HG02938 (cell line): ENCODE measurements around the gene FRS3.
"Not testable (repeated sequence)": the region's sequence is repeated elsewhere in the genome, so short reads cannot be mapped to it uniquely, and the experiment has no call there.

Experiments used
- ATAC-seq: cut with Tn5 transposase; IDR thresholded peaks from one replicate; pipeline ENCODE4 v1.9.1; 2021; ENCODE audit warnings: mild to moderate bottlenecking, moderate library complexity; ENCODE audit not compliant: unreplicated experiment

The FRS3 gene

GRCh38 chr6:41770381-41771057 is 9.2 kb downstream of the FRS3 start:
- ATAC-seq = no peak

- no peak for ATAC-seq
Observed at GRCh38 chr6:41769376-41769775, 10.3 kb downstream of the FRS3 start.

GRCh38 chr6:41768545-41769308 is 11.0 kb downstream of the FRS3 start:
- ATAC-seq = no peak

GRCh38 chr6:41767112-41767833 is 12.4 kb downstream of the FRS3 start:
- no peak for ATAC-seq

GRCh38 chr6:41766043-41766664 is 13.5 kb downstream of the FRS3 start:
- not testable (repeated sequence) for ATAC-seq

DNA sequence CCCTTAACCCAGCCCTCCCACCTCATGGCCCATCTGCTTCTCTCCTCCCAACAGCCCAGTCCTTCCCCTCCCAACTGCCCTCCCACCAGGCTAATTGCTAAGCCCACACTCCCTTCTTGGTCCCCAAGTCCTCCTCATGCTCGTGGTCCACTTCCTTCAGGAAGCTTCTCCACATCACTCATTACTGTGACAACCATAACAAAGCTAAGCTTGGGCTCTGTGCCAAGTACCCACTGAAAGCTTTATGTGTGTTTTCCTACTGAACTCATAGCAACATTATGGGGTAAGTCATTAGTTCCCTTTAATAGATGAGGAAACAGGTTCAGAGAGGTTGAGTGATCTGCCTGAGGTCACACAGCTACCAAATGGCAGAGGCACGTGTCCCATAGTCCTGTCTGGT is 16.2 kb downstream of the FRS3 start:
- no peak for ATAC-seq

DNA sequence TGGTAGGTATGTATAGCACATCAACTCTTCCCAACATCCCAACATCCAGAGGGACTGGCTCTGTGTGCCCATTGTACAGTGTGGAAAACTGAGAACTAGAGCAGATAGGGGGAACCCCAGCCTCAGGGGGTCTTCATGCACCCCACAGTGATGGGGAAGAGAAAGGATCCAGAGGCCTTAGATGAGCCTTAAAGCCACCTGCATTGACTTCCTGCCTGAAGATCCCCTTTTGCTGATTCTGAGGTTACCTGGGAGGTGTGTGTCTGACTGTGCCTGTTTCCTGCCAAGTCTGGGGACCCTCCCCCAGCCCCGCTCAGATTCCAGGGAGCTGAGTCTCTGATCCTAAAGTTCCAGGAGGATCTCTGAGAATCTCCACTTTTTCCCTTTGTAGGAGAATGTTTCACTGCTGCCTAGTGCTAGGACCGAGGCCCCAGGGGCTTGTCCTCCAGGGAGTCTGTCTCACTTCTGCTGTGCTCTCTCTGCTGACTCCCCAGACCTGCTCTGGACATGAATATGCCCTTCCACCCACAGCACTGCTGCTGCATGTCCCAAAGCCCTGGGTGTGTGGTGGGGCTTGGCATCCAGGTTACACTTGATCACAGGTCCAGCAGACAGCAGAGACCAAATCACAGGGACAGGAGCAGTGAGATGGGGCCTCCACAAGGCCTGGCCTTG is 19.7 kb downstream of the FRS3 start:
- no peak for ATAC-seq

- no peak for ATAC-seq
Observed at GRCh38 chr6:41759106-41759904, 20.4 kb downstream of the FRS3 start.

DNA sequence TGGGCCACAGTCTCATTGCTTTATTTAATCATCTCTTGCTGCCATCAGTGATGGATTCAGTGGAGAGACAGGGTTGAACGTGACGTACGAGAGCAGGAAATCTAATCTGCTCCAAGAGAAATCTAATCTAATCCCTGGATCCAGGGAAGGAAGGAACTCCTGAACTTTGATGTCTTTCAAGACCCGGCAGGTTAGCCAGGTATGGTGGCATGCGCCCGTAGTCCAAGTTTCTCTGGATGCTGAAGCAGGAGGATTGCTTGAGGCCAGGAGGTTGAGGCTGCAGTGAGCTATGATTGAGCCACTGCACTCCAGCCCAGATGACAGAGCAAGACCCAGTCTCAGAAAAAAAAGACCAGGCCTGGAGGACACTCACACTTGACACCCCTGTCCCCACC is 21.1 kb downstream of the FRS3 start:
- no peak for ATAC-seq

GRCh38 chr6:41757931-41758640 is 21.6 kb downstream of the FRS3 start:
- no peak for ATAC-seq

- no peak for ATAC-seq
Observed at GRCh38 chr6:41757271-41757670, 22.4 kb downstream of the FRS3 start.

GRCh38 chr6:41756354-41756753 is 23.3 kb downstream of the FRS3 start:
- ATAC-seq = no peak

GRCh38 chr6:41755895-41756294 is 23.8 kb downstream of the FRS3 start:
- no peak for ATAC-seq

- no peak for ATAC-seq
Observed at GRCh38 chr6:41750374-41750773, 29.3 kb downstream of the FRS3 start.

- no peak for ATAC-seq
Observed at GRCh38 chr6:41748542-41748941, 31.2 kb downstream of the FRS3 start.

- ATAC-seq = no peak
Observed at GRCh38 chr6:41748102-41748477, 31.6 kb downstream of the FRS3 start.

DNA sequence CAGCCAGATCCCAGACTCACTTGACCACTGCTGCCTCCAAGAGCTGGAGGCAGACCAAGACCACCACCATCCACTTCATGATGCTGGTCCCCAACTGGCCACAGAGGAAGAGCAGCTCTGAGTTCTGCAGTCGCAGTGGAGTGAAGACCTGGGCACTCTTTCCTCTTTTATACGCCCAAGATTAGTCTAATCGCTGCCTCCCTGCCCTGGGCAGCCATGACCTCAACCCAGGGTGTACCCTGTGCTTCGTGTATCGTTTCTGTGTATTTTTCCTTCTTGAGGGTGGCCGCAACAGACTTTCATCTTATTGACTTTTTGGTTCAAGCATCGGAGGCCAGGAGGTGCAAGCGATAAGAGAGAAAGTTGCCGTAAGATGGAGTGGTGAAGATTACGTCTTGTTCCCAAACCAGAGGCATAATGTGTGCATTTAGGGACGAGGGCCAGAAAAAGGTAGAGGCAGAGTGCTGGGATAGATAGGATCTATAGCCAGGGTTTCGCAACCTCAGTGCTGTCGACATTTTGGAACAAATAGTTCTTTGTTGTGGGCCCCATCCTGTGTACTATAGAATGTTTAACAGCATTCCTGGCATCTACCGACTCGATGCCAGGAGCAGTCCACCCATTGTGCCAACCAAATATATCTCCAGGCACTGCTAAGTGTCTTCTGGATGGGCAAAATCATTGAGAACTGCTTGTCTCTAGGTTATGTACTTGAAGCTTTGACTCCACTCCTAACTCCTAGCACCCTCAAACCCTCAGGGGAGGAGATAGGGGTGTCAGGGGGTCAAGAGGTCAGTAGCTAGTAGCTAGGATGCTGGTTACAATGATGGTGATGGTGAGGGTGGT is 32.2 kb downstream of the FRS3 start, which contains the start of gene PGC:
Gene PGC, minus strand, starts transcription at position 142 of the 846 bp plus-strand sequence. Its CDS starts 63 bp downstream, at position 79.
- no peak for ATAC-seq

GRCh38 chr6:41746107-41746506 is 33.6 kb downstream of the FRS3 start:
- no peak for ATAC-seq
